ENCODE measurements around the gene SLC30A2.
A peak's percentile ranks its signal among the peaks of the same experiment; 100 is the strongest.

SLC30A2 gene

GRCh38 chr1:26035203-26035958, 10.5 kb downstream of the SLC30A2 start:
- peak; percentile 93 for DNase-seq
- Histone ChIP-seq H3K27me3 (no peaks in the 10 kb centered on the region), H3K9me3 (no peaks in the 10 kb centered on the region)

DNA sequence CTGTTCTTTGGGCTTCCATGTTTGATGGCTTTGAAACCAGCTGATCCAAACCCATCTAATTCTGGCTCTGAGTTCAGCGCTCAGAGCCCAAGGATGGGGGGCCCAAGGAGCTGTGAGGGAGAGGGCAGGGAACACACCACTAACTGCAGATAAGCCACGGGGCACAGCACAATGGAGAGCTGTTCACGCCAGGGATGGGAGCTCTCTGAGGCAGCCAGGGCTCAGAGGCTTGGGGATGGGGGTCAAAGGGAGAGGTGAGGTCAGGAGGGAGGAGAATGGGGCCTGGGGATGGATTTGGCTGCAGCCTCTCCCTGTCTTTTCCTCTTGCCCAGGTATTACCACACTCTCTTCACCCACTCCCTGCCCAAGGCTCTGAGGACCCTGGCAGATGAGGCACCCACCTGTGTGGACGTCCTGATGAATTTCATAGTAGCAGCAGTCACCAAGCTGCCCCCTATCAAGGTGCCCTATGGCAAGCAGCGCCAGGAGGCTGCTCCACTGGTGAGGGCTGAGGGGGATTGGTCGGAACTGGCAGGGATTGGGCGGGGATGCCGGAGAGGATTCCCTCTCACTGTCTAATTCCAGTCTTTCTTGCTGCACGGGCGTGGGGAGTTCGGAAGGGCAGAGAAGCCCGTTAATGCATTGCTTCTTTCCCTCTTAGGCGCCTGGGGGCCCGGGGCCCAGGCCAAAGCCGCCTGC, 11.3 kb downstream of the SLC30A2 start:
- no peaks in the 10 kb centered on the region for H3K27me3 ChIP-seq

More at GRCh38 chr1:26035203-26035958, 10.5 kb downstream of the SLC30A2 start:
- H3K4me1 ChIP-seq = no peaks in the 10 kb centered on the region
- no peaks in the 10 kb centered on the region for H3K36me3 ChIP-seq
- TF ChIP-seq, protein P1, sequence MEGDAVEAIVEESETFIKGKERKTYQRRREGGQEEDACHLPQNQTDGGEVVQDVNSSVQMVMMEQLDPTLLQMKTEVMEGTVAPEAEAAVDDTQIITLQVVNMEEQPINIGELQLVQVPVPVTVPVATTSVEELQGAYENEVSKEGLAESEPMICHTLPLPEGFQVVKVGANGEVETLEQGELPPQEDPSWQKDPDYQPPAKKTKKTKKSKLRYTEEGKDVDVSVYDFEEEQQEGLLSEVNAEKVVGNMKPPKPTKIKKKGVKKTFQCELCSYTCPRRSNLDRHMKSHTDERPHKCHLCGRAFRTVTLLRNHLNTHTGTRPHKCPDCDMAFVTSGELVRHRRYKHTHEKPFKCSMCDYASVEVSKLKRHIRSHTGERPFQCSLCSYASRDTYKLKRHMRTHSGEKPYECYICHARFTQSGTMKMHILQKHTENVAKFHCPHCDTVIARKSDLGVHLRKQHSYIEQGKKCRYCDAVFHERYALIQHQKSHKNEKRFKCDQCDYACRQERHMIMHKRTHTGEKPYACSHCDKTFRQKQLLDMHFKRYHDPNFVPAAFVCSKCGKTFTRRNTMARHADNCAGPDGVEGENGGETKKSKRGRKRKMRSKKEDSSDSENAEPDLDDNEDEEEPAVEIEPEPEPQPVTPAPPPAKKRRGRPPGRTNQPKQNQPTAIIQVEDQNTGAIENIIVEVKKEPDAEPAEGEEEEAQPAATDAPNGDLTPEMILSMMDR (IDR thresholded peaks at IDR 0.05; ENCODE audit: low read depth, low read length) = no peak
- peak overlapping the region; percentile 80 for H3K4me3 ChIP-seq (ENCODE audit: low read depth, low read length)

DNA sequence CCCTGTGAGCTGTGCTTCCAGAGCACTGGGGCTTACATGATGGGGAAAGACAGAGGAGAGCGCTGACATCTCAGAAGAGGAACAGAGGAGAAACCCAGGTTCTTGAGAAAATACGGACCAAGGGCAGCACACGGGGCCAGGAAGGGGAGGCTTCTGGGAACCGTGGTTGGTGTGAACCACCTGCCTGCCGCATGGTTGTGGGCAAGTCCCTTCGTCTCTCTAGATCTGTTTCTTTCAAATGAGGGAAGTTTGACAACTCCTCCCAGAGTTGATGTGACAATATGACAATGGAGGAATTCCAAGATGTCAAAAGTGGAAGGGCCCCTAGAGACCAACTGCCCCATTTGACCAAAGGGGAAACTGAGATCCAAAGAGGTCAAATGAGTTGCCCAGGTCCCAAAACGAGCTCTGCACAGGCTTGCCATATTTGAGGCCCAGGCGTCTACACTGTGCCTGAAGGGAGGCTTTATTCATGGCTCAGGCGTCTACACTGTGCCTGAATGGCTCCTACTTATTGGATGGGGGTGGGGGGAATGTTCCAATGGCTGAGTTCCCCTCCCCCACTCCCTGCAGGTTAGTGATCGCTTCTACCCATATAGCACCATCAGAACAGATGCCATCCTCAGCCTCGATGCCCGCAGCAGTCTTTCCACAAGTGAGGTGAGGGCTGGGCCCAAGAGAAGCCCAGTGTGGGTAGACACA, 13.1 kb downstream of the SLC30A2 start:
- DNase-seq = no peak
- Histone ChIP-seq H3K4me1 (no peaks in the 10 kb centered on the region), H3K9me3 (no peaks in the 10 kb centered on the region), H3K36me3 (no peaks in the 10 kb centered on the region), H3K4me3 (ENCODE audit: low read depth, low read length) (no peak overlapping the region), H3K27me3 (no peaks in the 10 kb centered on the region)
- TF ChIP-seq, protein P1 (IDR thresholded peaks at IDR 0.05; ENCODE audit: low read depth, low read length) = no peak

More for the DNA sequence above, 11.3 kb downstream of the SLC30A2 start:
- TF ChIP-seq, protein P1 (IDR thresholded peaks at IDR 0.05; ENCODE audit: low read depth, low read length) = no peak
- no peaks in the 10 kb centered on the region for H3K4me1 ChIP-seq
- no peak for DNase-seq
- peak overlapping the region; percentile 80 for H3K4me3 ChIP-seq (ENCODE audit: low read depth, low read length)
- H3K9me3 ChIP-seq = no peaks in the 10 kb centered on the region
- no peaks in the 10 kb centered on the region for H3K36me3 ChIP-seq

- H3K36me3 ChIP-seq = no peaks in the 10 kb centered on the region
- TF ChIP-seq, protein P1 (IDR thresholded peaks at IDR 0.05; ENCODE audit: low read depth, low read length) = no peak
- DNase-seq = no peak
- H3K27me3 ChIP-seq = no peaks in the 10 kb centered on the region
- no peak overlapping the region for H3K4me3 ChIP-seq (ENCODE audit: low read depth, low read length)
- H3K4me1 ChIP-seq = no peaks in the 10 kb centered on the region
- H3K9me3 ChIP-seq = no peaks in the 10 kb centered on the region
Observed at GRCh38 chr1:26031611-26032220, 14.2 kb downstream of the SLC30A2 start.

DNA sequence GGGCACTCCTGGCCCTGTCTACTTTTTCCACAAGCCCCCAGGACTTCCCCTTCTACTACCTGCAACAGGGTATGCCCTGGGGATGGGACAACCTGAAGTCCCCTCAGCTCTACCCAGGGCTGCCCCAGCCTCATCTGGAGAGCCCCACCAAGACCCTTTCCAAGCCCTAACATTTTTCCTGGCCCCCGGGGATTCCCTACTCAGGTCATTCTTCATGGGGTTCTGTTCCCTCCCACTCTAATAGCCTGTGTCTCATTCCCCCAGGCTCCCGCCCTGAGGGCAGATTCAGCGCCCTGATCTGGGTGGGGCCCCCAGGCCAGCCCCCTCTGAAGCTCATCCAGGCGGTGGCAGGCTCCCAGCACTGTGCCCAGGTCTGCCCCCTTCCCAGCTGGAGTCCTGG, 14.7 kb downstream of the SLC30A2 start:
- TF ChIP-seq, protein P1 (IDR thresholded peaks at IDR 0.05; ENCODE audit: low read depth, low read length) = no peak
- Histone ChIP-seq H3K27me3 (no peaks in the 10 kb centered on the region), H3K4me1 (no peaks in the 10 kb centered on the region), H3K9me3 (no peaks in the 10 kb centered on the region), H3K36me3 (no peaks in the 10 kb centered on the region), H3K4me3 (ENCODE audit: low read depth, low read length) (no peak overlapping the region)
- DNase-seq = no peak
